OCI-LY7 (cell line): ENCODE data around the gene WDR64.

Experiments used
- CTCF ChIP-seq: fragments of 200-600 bp; sonication (generic); conservative IDR thresholded peaks from 2 replicates; pipeline ENCODE4 v1.5.1; 2014; ENCODE audit warnings: mild to moderate bottlenecking, antibody characterized with exemption, low read length, moderate library complexity, mixed read lengths
- EZH2phosphoT487 ChIP-seq: fragments of 200-600 bp; sonication (generic); IDR thresholded peaks from 2 replicates; pipeline ENCODE4 v1.6.1; 2018; ENCODE audit warnings: low read depth, borderline replicate concordance, mild to moderate bottlenecking, mixed run types, antibody characterized with exemption, low read length, moderate library complexity, mixed read lengths

GRCh38 chr1:241846375-241846774 lies 194.3 kb downstream of the WDR64 start:
- TF ChIP-seq CTCF (no peak), EZH2phosphoT487 (no peak)
